GM23338 (cell line): ENCODE measurements around the gene COL4A5.

Experiments used
- EZH2 ChIP-seq: fragments of 200-600 bp; sonication (generic); IDR thresholded peaks from one replicate; pipeline ENCODE4 v1.8.0; 2017; ENCODE audit warnings: antibody characterized with exemption, mild to moderate bottlenecking, low read depth; ENCODE audit not compliant: unreplicated experiment
- EZH2phosphoT487 ChIP-seq: fragments of 200-600 bp; sonication (generic); IDR thresholded peaks from one replicate; pipeline ENCODE4 v1.8.1; 2018; ENCODE audit warnings: antibody characterized with exemption; ENCODE audit not compliant: unreplicated experiment
- NANOG ChIP-seq: IDR thresholded peaks from 2 replicates; pipeline ENCODE4 v1.6.1; 2016; ENCODE audit warnings: antibody characterized with exemption, borderline replicate concordance
- POLR2AphosphoS5 ChIP-seq: IDR thresholded peaks from 2 replicates; pipeline ENCODE4 v1.6.1; 2016; ENCODE audit warnings: antibody characterized with exemption, low read depth
- TF ChIP-seq, protein P1 (sequence below), 2 experiments: fragments of 200-600 bp in 1 of 2; sonication (generic) in 1 of 2; conservative IDR thresholded peaks; 2 replicates each; pipeline versions ENCODE4 v1.5.1 to v1.6.1; 2016 to 2017; ENCODE audit warnings: antibody characterized with exemption in 2 of 2, low read depth in 2 of 2, mild to moderate bottlenecking in 2 of 2, moderate library complexity in 1 of 2
- TF ChIP-seq, protein P2 (sequence below): IDR thresholded peaks from one replicate; pipeline ENCODE4 v1.6.1; 2018; ENCODE audit warnings: antibody characterized with exemption; ENCODE audit not compliant: unreplicated experiment
- TF ChIP-seq, protein P3 (sequence below): IDR thresholded peaks from 2 replicates; pipeline ENCODE4 v1.6.1; 2016; ENCODE audit warnings: antibody characterized with exemption
- TF ChIP-seq, protein P4 (sequence below): fragments of 250-450 bp; sonication (Bioruptor Pico); IDR thresholded peaks from 2 replicates; pipeline ENCODE4 v1.5.0; 2020; ENCODE audit warnings: mild to moderate bottlenecking, moderate library complexity

DNA sequence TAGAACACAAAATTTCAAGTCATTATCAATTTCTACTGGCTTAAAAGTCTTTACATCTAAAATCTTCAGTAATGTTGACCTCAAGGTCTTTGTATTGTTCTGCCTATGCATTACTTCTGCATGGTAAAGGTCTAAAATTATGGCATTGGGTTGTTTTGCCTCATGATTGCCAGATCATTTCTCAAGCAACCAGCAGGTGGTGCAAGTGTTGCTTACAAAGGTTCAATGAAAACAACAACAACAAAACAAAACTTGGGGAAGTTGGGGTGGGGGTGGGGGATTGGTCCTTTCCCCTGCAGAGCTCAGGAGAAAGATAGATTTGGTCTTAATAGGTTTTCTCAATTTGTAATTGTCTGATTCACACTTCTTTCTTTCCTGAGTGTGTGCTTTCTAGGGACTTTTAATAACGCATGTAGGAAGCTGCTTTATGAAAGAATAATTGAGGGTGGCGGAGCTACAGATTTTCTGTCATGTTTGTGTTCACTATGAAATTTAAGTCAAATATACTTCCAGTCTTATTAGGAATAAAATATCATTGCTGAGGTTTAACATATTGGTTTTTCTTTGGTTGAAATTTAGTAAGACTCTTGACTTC is 145.1 kb downstream of the COL4A5 start:
- TF ChIP-seq, protein P1, sequence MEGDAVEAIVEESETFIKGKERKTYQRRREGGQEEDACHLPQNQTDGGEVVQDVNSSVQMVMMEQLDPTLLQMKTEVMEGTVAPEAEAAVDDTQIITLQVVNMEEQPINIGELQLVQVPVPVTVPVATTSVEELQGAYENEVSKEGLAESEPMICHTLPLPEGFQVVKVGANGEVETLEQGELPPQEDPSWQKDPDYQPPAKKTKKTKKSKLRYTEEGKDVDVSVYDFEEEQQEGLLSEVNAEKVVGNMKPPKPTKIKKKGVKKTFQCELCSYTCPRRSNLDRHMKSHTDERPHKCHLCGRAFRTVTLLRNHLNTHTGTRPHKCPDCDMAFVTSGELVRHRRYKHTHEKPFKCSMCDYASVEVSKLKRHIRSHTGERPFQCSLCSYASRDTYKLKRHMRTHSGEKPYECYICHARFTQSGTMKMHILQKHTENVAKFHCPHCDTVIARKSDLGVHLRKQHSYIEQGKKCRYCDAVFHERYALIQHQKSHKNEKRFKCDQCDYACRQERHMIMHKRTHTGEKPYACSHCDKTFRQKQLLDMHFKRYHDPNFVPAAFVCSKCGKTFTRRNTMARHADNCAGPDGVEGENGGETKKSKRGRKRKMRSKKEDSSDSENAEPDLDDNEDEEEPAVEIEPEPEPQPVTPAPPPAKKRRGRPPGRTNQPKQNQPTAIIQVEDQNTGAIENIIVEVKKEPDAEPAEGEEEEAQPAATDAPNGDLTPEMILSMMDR (conservative IDR thresholded peaks at IDR 0.05; ENCODE audit: low read depth in 2 of 2): peak; percentile 53 to 61
- no peak for TF ChIP-seq EZH2
- no peak for TF ChIP-seq POLR2AphosphoS5
- TF ChIP-seq, protein P2, sequence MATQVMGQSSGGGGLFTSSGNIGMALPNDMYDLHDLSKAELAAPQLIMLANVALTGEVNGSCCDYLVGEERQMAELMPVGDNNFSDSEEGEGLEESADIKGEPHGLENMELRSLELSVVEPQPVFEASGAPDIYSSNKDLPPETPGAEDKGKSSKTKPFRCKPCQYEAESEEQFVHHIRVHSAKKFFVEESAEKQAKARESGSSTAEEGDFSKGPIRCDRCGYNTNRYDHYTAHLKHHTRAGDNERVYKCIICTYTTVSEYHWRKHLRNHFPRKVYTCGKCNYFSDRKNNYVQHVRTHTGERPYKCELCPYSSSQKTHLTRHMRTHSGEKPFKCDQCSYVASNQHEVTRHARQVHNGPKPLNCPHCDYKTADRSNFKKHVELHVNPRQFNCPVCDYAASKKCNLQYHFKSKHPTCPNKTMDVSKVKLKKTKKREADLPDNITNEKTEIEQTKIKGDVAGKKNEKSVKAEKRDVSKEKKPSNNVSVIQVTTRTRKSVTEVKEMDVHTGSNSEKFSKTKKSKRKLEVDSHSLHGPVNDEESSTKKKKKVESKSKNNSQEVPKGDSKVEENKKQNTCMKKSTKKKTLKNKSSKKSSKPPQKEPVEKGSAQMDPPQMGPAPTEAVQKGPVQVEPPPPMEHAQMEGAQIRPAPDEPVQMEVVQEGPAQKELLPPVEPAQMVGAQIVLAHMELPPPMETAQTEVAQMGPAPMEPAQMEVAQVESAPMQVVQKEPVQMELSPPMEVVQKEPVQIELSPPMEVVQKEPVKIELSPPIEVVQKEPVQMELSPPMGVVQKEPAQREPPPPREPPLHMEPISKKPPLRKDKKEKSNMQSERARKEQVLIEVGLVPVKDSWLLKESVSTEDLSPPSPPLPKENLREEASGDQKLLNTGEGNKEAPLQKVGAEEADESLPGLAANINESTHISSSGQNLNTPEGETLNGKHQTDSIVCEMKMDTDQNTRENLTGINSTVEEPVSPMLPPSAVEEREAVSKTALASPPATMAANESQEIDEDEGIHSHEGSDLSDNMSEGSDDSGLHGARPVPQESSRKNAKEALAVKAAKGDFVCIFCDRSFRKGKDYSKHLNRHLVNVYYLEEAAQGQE: no peak
- TF ChIP-seq, protein P3, sequence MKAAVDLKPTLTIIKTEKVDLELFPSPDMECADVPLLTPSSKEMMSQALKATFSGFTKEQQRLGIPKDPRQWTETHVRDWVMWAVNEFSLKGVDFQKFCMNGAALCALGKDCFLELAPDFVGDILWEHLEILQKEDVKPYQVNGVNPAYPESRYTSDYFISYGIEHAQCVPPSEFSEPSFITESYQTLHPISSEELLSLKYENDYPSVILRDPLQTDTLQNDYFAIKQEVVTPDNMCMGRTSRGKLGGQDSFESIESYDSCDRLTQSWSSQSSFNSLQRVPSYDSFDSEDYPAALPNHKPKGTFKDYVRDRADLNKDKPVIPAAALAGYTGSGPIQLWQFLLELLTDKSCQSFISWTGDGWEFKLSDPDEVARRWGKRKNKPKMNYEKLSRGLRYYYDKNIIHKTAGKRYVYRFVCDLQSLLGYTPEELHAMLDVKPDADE: no peak
- TF ChIP-seq, protein P4, sequence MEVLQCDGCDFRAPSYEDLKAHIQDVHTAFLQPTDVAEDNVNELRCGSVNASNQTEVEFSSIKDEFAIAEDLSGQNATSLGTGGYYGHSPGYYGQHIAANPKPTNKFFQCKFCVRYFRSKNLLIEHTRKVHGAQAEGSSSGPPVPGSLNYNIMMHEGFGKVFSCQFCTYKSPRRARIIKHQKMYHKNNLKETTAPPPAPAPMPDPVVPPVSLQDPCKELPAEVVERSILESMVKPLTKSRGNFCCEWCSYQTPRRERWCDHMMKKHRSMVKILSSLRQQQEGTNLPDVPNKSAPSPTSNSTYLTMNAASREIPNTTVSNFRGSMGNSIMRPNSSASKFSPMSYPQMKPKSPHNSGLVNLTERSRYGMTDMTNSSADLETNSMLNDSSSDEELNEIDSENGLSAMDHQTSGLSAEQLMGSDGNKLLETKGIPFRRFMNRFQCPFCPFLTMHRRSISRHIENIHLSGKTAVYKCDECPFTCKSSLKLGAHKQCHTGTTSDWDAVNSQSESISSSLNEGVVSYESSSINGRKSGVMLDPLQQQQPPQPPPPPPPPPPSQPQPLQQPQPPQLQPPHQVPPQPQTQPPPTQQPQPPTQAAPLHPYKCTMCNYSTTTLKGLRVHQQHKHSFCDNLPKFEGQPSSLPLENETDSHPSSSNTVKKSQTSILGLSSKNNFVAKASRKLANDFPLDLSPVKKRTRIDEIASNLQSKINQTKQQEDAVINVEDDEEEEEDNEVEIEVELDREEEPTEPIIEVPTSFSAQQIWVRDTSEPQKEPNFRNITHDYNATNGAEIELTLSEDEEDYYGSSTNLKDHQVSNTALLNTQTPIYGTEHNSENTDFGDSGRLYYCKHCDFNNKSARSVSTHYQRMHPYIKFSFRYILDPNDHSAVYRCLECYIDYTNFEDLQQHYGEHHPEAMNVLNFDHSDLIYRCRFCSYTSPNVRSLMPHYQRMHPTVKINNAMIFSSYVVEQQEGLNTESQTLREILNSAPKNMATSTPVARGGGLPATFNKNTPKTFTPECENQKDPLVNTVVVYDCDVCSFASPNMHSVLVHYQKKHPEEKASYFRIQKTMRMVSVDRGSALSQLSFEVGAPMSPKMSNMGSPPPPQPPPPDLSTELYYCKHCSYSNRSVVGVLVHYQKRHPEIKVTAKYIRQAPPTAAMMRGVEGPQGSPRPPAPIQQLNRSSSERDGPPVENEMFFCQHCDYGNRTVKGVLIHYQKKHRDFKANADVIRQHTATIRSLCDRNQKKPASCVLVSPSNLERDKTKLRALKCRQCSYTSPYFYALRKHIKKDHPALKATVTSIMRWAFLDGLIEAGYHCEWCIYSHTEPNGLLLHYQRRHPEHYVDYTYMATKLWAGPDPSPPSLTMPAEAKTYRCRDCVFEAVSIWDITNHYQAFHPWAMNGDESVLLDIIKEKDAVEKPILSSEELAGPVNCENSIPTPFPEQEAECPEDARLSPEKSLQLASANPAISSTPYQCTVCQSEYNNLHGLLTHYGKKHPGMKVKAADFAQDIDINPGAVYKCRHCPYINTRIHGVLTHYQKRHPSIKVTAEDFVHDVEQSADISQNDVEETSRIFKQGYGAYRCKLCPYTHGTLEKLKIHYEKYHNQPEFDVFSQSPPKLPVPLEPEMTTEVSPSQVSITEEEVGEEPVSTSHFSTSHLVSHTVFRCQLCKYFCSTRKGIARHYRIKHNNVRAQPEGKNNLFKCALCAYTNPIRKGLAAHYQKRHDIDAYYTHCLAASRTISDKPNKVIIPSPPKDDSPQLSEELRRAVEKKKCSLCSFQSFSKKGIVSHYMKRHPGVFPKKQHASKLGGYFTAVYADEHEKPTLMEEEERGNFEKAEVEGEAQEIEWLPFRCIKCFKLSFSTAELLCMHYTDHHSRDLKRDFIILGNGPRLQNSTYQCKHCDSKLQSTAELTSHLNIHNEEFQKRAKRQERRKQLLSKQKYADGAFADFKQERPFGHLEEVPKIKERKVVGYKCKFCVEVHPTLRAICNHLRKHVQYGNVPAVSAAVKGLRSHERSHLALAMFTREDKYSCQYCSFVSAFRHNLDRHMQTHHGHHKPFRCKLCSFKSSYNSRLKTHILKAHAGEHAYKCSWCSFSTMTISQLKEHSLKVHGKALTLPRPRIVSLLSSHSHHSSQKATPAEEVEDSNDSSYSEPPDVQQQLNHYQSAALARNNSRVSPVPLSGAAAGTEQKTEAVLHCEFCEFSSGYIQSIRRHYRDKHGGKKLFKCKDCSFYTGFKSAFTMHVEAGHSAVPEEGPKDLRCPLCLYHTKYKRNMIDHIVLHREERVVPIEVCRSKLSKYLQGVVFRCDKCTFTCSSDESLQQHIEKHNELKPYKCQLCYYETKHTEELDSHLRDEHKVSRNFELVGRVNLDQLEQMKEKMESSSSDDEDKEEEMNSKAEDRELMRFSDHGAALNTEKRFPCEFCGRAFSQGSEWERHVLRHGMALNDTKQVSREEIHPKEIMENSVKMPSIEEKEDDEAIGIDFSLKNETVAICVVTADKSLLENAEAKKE: no peak
- no peak for TF ChIP-seq EZH2phosphoT487
- no peak for TF ChIP-seq NANOG
